IMR-90 (cell line): ENCODE data around the gene ERAS. TPM values are rescaled to one million over a fixed set of nuclear protein-coding genes. Genes with fewer than 3 reads are reported as not detected.

Source experiments
- ATAC-seq: fragments of 200-7000 bp; cut with Tn5 transposase; 2 replicates; pipeline ENCODE4 v1.9.1; 2020; ENCODE audit warnings: low read depth, mild to moderate bottlenecking, moderate library complexity
- BruUV-seq: library from RNA; stranded (reverse); fragments of 400-500 nt; replicated peaks from 2 replicates; lab custom pipeline; 2021; lab: Mats Ljungman, UMichigan
- CTCF ChIA-PET: fragments of 300-600 bp; formaldehyde crosslinking; extraction: SDS; loops from one replicate; lab custom pipeline; 2021; ENCODE audit warnings: antibody characterized with exemption; lab: Yijun Ruan, JAX
- POLR2A ChIA-PET: fragments of 300-600 bp; sonication (Branson Sonifier 250); formaldehyde crosslinking; loops from one replicate; lab custom pipeline; 2022; ENCODE audit warnings: antibody characterized with exemption; ENCODE audit not compliant: unreplicated experiment; lab: Charles Lee
- DNase-seq: peaks from one replicate; pipeline ENCODE4 v3.0.0; 2013
- H2AFZ ChIP-seq: replicated peaks from 2 replicates; pipeline ENCODE3; 2013; ENCODE audit warnings: low read length, mild to moderate bottlenecking; ENCODE audit not compliant: poor library complexity
- H2AK5ac ChIP-seq: 2 replicates; pipeline ENCODE4 v1.6.1; 2013; ENCODE audit warnings: low read depth, low read length, inconsistent platforms
- H2AK9ac ChIP-seq: replicated peaks from 2 replicates; pipeline ENCODE3; 2013; ENCODE audit warnings: mild to moderate bottlenecking, low read depth, low read length, moderate library complexity; ENCODE audit not compliant: poor library complexity
- H2BK120ac ChIP-seq: 2 replicates; pipeline ENCODE4 v1.6.1; 2013; ENCODE audit warnings: low read depth, low read length, inconsistent platforms
- H2BK15ac ChIP-seq: 3 replicates; pipeline ENCODE4 v1.6.1; 2013; ENCODE audit warnings: low read depth, low read length, inconsistent platforms
- H2BK20ac ChIP-seq: 2 replicates; pipeline ENCODE4 v1.6.1; 2013; ENCODE audit warnings: low read depth, mild to moderate bottlenecking, inconsistent platforms, low read length, moderate library complexity
- H2BK5ac ChIP-seq: 2 replicates; pipeline ENCODE4 v1.6.1; 2013; ENCODE audit warnings: mild to moderate bottlenecking, low read depth, low read length, inconsistent platforms; ENCODE audit not compliant: poor library complexity, severe bottlenecking
- H3K14ac ChIP-seq: replicated peaks from 2 replicates; pipeline ENCODE4 v1.6.1; 2013; ENCODE audit warnings: low read depth, low read length, inconsistent platforms
- H3K18ac ChIP-seq: 2 replicates; pipeline ENCODE4 v1.6.1; 2013; ENCODE audit warnings: low read depth, low read length, control low read depth
- H3K23ac ChIP-seq: 2 replicates; pipeline ENCODE4 v1.6.1; 2013; ENCODE audit warnings: low read depth, low read length, inconsistent platforms
- H3K27ac ChIP-seq: 2 replicates; pipeline ENCODE4 v1.5.1; 2013; ENCODE audit warnings: mild to moderate bottlenecking, control low read depth, low read length; ENCODE audit not compliant: insufficient read depth
- H3K27me3 ChIP-seq: 2 replicates; pipeline ENCODE4 v1.6.1; 2013; ENCODE audit warnings: low read length; ENCODE audit not compliant: control insufficient read depth, insufficient read depth
- H3K36me3 ChIP-seq: 2 replicates; pipeline ENCODE4 v1.6.1; 2013; ENCODE audit warnings: low read length, mixed read lengths; ENCODE audit not compliant: control insufficient read depth, insufficient read depth
- H3K4ac ChIP-seq: 2 replicates; pipeline ENCODE4 v1.6.1; 2013; ENCODE audit warnings: low read depth, low read length, inconsistent platforms
- H3K4me1 ChIP-seq: 2 replicates; pipeline ENCODE4 v1.6.1; 2013; ENCODE audit warnings: low read length, mixed read lengths; ENCODE audit not compliant: control insufficient read depth, insufficient read depth
- H3K4me2 ChIP-seq: 2 replicates; pipeline ENCODE4 v1.6.1; 2013; ENCODE audit warnings: low read depth, mild to moderate bottlenecking, control low read depth, low read length, moderate library complexity
- H3K4me3 ChIP-seq: 2 replicates; pipeline ENCODE4 v1.5.1; 2013; ENCODE audit warnings: low read depth, mild to moderate bottlenecking, control low read depth, low read length, moderate library complexity; ENCODE audit not compliant: insufficient read depth
- H3K56ac ChIP-seq: 2 replicates; pipeline ENCODE4 v1.6.1; 2013; ENCODE audit warnings: low read length, inconsistent platforms; ENCODE audit not compliant: insufficient read depth; ENCODE audit errors: extremely low read depth
- H3K79me1 ChIP-seq, 2 experiments: 2 replicates each; pipeline ENCODE4 v1.6.1; 2013; ENCODE audit warnings: low read length in 2 of 2, inconsistent platforms in 1 of 2, low read depth in 1 of 2
- H3K9ac ChIP-seq: 2 replicates; pipeline ENCODE4 v1.6.1; 2013; ENCODE audit warnings: low read depth, low read length, control low read depth
- H3K9me1 ChIP-seq: 2 replicates; pipeline ENCODE4 v1.6.1; 2013; ENCODE audit warnings: low read length, inconsistent platforms; ENCODE audit not compliant: insufficient read depth
- H3K9me3 ChIP-seq: 2 replicates; pipeline ENCODE4 v1.6.1; 2013; ENCODE audit warnings: low read length; ENCODE audit not compliant: control insufficient read depth, insufficient read depth
- H4K20me1 ChIP-seq: 2 replicates; pipeline ENCODE4 v1.6.1; 2013; ENCODE audit warnings: low read length, inconsistent platforms; ENCODE audit not compliant: insufficient read depth
- H4K5ac ChIP-seq: 2 replicates; pipeline ENCODE4 v1.6.1; 2013; ENCODE audit warnings: mild to moderate bottlenecking, low read depth, low read length, control low read depth
- H4K8ac ChIP-seq, 2 experiments: 2 replicates each; pipeline ENCODE4 v1.6.1; 2013; ENCODE audit warnings: low read depth in 2 of 2, low read length in 2 of 2, control low read depth in 1 of 2, inconsistent platforms in 1 of 2
- H4K91ac ChIP-seq: 2 replicates; pipeline ENCODE4 v1.6.1; 2013; ENCODE audit warnings: low read depth, low read length, inconsistent platforms; ENCODE audit not compliant: insufficient read depth
- BHLHE40 ChIP-seq: fragments of 150-350 bp; IDR thresholded peaks from 2 replicates; pipeline ENCODE4 v1.6.1; 2016; ENCODE audit warnings: mild to moderate bottlenecking, low read depth, low read length
- CEBPB ChIP-seq: IDR thresholded peaks from 2 replicates; pipeline ENCODE4 v1.6.1; 2012; ENCODE audit warnings: low read depth, low read length, improper control_type of control experiment
- CHD1 ChIP-seq: IDR thresholded peaks from 2 replicates; pipeline ENCODE4 v1.6.1; 2012; ENCODE audit warnings: low read depth, low read length, improper control_type of control experiment
- ELK1 ChIP-seq: fragments of 150-350 bp; IDR thresholded peaks from 2 replicates; pipeline ENCODE4 v1.6.1; 2016; ENCODE audit warnings: low read depth, mild to moderate bottlenecking, low read length, moderate library complexity, borderline replicate concordance
- FOS ChIP-seq: fragments of 150-350 bp; IDR thresholded peaks from 2 replicates; pipeline ENCODE4 v1.6.1; 2016; ENCODE audit warnings: low read depth, low read length
- RAD21 ChIP-seq: IDR thresholded peaks from 2 replicates; pipeline ENCODE4 v1.6.1; 2012; ENCODE audit warnings: low read length, improper control_type of control experiment
- RCOR1 ChIP-seq: IDR thresholded peaks from 2 replicates; pipeline ENCODE4 v1.6.1; 2012; ENCODE audit warnings: mild to moderate bottlenecking, low read length, improper control_type of control experiment; ENCODE audit not compliant: insufficient replicate concordance
- WGBS, 2 experiments: methylation state at CpG; one replicate each; pipeline versions ENCODE4 v1.1.5 to v1.1.7; 2013; ENCODE audit warnings: missing lambda C conversion rate in 2 of 2; ENCODE audit not compliant: insufficient read length in 1 of 2; ENCODE audit errors: extremely low coverage in 2 of 2; 5-methylcytosine and 5-hydroxymethylcytosine counted together
- dilution Hi-C: fragments of 300-500 bp; cut with HindIII; formaldehyde crosslinking; loops from one replicate; pipeline ENCODE4 v1.14.3; 2018; ENCODE audit warnings: low sequenced_read_pairs; ENCODE audit not compliant: unreplicated experiment
- in situ Hi-C: fragments of 300-500 bp; cut with MboI; formaldehyde crosslinking; loops from 3 replicates; pipeline ENCODE4 v1.14.3; 2019; ENCODE audit warnings: low sequenced_read_pairs, inconsistent platforms, mixed read lengths
- intact Hi-C: fragments of 100-400 bp; cut with micrococcal nuclease; formaldehyde crosslinking; loops from 2 replicates; pipeline ENCODE4 v1.10.0; 2022
- polyA plus RNA-seq, 3 experiments: library from polyadenylated mRNA; depleted of rRNA; stranded (reverse); fragments of >200 nt; gene quantifications; 2 replicates each; pipeline ENCODE4 v1.2.3, GENCODE V29; 2012; ENCODE audit warnings: low replicate concordance in 1 of 3
- total RNA-seq: library from RNA; depleted of rRNA; stranded (reverse); fragments of >200 nt; gene quantifications from 2 replicates; pipeline ENCODE4 v1.2.3, GENCODE V29; 2012

Gene ERAS
- total and polyA plus RNA-seq, 2 of the 4 experiments (the other 2 are of a cell fraction): not detected

- in situ Hi-C loops: no loop called here
- POLR2A ChIA-PET: no interaction called here
Measured at GRCh38 chrX:48827654-48827968, 1.3 kb downstream of the ERAS start.

More at GRCh38 chrX:48827654-48827968, 1.3 kb downstream of the ERAS start:
- no peak overlapping the region for H3K4ac ChIP-seq
- H3K9me1 ChIP-seq: no peaks in the 10 kb centered on the region
- H4K20me1 ChIP-seq: no peaks in the 10 kb centered on the region
- H3K79me1 ChIP-seq: no peaks in the 10 kb centered on the region
- no peak overlapping the region for H2BK15ac ChIP-seq
- H3K18ac ChIP-seq: no peak overlapping the region
- no peak overlapping the region for H4K5ac ChIP-seq
- H2AK5ac ChIP-seq: no peak overlapping the region
- H3K4me2 ChIP-seq: no peak overlapping the region
- no peak overlapping the region for H2BK120ac ChIP-seq
- no peak for DNase-seq
- H3K14ac ChIP-seq: no peak overlapping the region
- H3K27ac ChIP-seq: no peak overlapping the region
- no TSS peak for BruUV-seq
- H3K4me3 ChIP-seq: no peak overlapping the region
- no peak for ATAC-seq
- H2BK20ac ChIP-seq: no peak overlapping the region
- intact Hi-C loops: no loop called here
- peaks cover 27% of the 10 kb centered on the region for H3K27me3 ChIP-seq
- H4K91ac ChIP-seq: no peak overlapping the region
- no peak overlapping the region for H2BK5ac ChIP-seq
- H3K56ac ChIP-seq: no peak overlapping the region
- peaks cover 8% of the 10 kb centered on the region for H3K9me3 ChIP-seq
- H2AFZ ChIP-seq: peak overlapping the region; percentile 67
- no peak overlapping the region for H3K23ac ChIP-seq
- no peak overlapping the region for H4K8ac ChIP-seq
- WGBS, 2 experiments: no CpG with 5 or more reads among the region's 4 CpGs
- dilution Hi-C loops: no loop called here
- H3K4me1 ChIP-seq: no peaks in the 10 kb centered on the region
- H2AK9ac ChIP-seq: no peak overlapping the region
- TF ChIP-seq CHD1 (no peak), FOS (no peak), RCOR1 (no peak), ELK1 (no peak), BHLHE40 (no peak), CEBPB (no peak), RAD21 (no peak)
- H3K36me3 ChIP-seq: peaks cover 8% of the 10 kb centered on the region; the same call in 1 of the 2 replicates
- CTCF ChIA-PET: no interaction called here
- no peak overlapping the region for H3K9ac ChIP-seq
